RWPE2 (cell line): ENCODE measurements around the gene PRORP.
A peak's percentile ranks its signal among the peaks of the same experiment; 100 is the strongest.
"Not testable (repeated sequence)": the region's sequence is repeated elsewhere in the genome, so short reads cannot be mapped to it uniquely, and the experiment has no call there.

ENCODE experiments used
- ATAC-seq: fragments of 200-7000 bp; cut with Tn5 transposase; 3 replicates; pipeline ENCODE4 v1.9.1; 2021; ENCODE audit warnings: low read depth
- DNase-seq: peaks from one replicate; pipeline ENCODE4 v3.0.0-alpha.2; 2020; ENCODE audit warnings: low spot score
- H3K27ac ChIP-seq: fragments of 450-650 bp; 2 replicates; pipeline ENCODE4 v1.5.1; 2017; ENCODE audit warnings: mild to moderate bottlenecking; ENCODE audit not compliant: poor library complexity, severe bottlenecking
- H3K27me3 ChIP-seq: fragments of 250-450 bp; sonication (Bioruptor Pico); 2 replicates; pipeline ENCODE4 v1.5.1; 2021; ENCODE audit warnings: mild to moderate bottlenecking, moderate library complexity; ENCODE audit not compliant: insufficient read depth, poor library complexity, severe bottlenecking
- H3K36me3 ChIP-seq: fragments of 250-450 bp; sonication (Bioruptor Pico); 2 replicates; pipeline ENCODE4 v1.5.1; 2020; ENCODE audit warnings: low read depth, mild to moderate bottlenecking, moderate library complexity
- H3K4me1 ChIP-seq: fragments of 250-450 bp; sonication (Bioruptor Pico); 2 replicates; pipeline ENCODE4 v1.5.1; 2021; ENCODE audit warnings: mild to moderate bottlenecking, moderate library complexity; ENCODE audit not compliant: insufficient read depth, poor library complexity, severe bottlenecking
- H3K4me3 ChIP-seq: fragments of 250-450 bp; sonication (Bioruptor Pico); 2 replicates; pipeline ENCODE4 v1.5.1; 2021; ENCODE audit warnings: mild to moderate bottlenecking, moderate library complexity; ENCODE audit not compliant: severe bottlenecking
- H3K9me3 ChIP-seq: fragments of 250-450 bp; sonication (Bioruptor Pico); 2 replicates; pipeline ENCODE4 v1.5.1; 2021; ENCODE audit warnings: mild to moderate bottlenecking, moderate library complexity; ENCODE audit not compliant: severe bottlenecking
- CTCF ChIP-seq: fragments of 450-650 bp; IDR thresholded peaks from one replicate; pipeline ENCODE4 v1.5.1; 2017; ENCODE audit warnings: mild to moderate bottlenecking, moderate library complexity; ENCODE audit not compliant: poor library complexity, severe bottlenecking

The PRORP gene

GRCh38 chr14:35083530-35084150, 38.7 kb upstream of the PRORP start:
- no peak for DNase-seq
- Histone ChIP-seq H3K9me3 (no peaks in the 10 kb centered on the region), H3K4me1 (no peaks in the 10 kb centered on the region), H3K36me3 (peaks cover 63% of the 10 kb centered on the region), H3K27ac (no peak overlapping the region), H3K4me3 (no peak overlapping the region), H3K27me3 (no peaks in the 10 kb centered on the region)
- no peak for ATAC-seq
- no peak for TF ChIP-seq CTCF

GRCh38 chr14:35085441-35085840, 36.9 kb upstream of the PRORP start:
- ATAC-seq = no peak
- Histone ChIP-seq H3K36me3 (peaks cover 49% of the 10 kb centered on the region), H3K4me1 (no peaks in the 10 kb centered on the region), H3K4me3 (no peak overlapping the region), H3K27me3 (no peaks in the 10 kb centered on the region), H3K9me3 (no peaks in the 10 kb centered on the region), H3K27ac (no peak overlapping the region)
- DNase-seq = no peak
- TF ChIP-seq CTCF = no peak

GRCh38 chr14:35088514-35088913, 33.8 kb upstream of the PRORP start:
- ATAC-seq = peak; percentile 61; the same call in 2 of the 3 replicates
- H3K36me3 ChIP-seq = peaks cover 29% of the 10 kb centered on the region; the same call in 1 of the 2 replicates
- TF ChIP-seq CTCF = no peak
- no peaks in the 10 kb centered on the region for H3K4me1 ChIP-seq
- H3K27me3 ChIP-seq = no peaks in the 10 kb centered on the region
- H3K9me3 ChIP-seq = no peaks in the 10 kb centered on the region
- H3K4me3 ChIP-seq = no peak overlapping the region
- H3K27ac ChIP-seq = no peak overlapping the region
- DNase-seq = no peak

GRCh38 chr14:35094645-35095044, 27.7 kb upstream of the PRORP start:
- not testable (repeated sequence) for H3K4me1 ChIP-seq, H3K9me3 ChIP-seq, DNase-seq, ATAC-seq, H3K4me3 ChIP-seq, H3K27me3 ChIP-seq, H3K27ac ChIP-seq
- H3K36me3 ChIP-seq = peaks cover 38% of the 10 kb centered on the region

- no peak overlapping the region for H3K27ac ChIP-seq
- H3K9me3 ChIP-seq = no peaks in the 10 kb centered on the region
- H3K4me3 ChIP-seq = no peak overlapping the region
- no peak for DNase-seq
- TF ChIP-seq CTCF = no peak
- no peaks in the 10 kb centered on the region for H3K4me1 ChIP-seq
- H3K36me3 ChIP-seq = peaks cover 53% of the 10 kb centered on the region
- H3K27me3 ChIP-seq = peaks cover 3% of the 10 kb centered on the region
- no peak for ATAC-seq
These were observed 14.5 kb upstream of the PRORP start for GRCh38 chr14:35107866-35108265.
